ENCODE measurements around the gene ZFAND3.

The ZFAND3 gene

GRCh38 chr6:38141716-38142115 is 322.2 kb downstream of the ZFAND3 start:
- DNase-seq, result no peak

- no peak for DNase-seq
Observed at GRCh38 chr6:38142178-38142902, 322.8 kb downstream of the ZFAND3 start.

GRCh38 chr6:38143191-38144150 is 323.9 kb downstream of the ZFAND3 start:
- no peak for DNase-seq

- no peak for DNase-seq
Observed at GRCh38 chr6:38144365-38144945, 324.9 kb downstream of the ZFAND3 start.

GRCh38 chr6:38146021-38146733 is 326.6 kb downstream of the ZFAND3 start:
- DNase-seq, result no peak

- no peak for DNase-seq
Observed at GRCh38 chr6:38146734-38147027, 327.2 kb downstream of the ZFAND3 start.

GRCh38 chr6:38148606-38149005 is 329.1 kb downstream of the ZFAND3 start:
- no peak for DNase-seq

- DNase-seq, result no peak
Observed at GRCh38 chr6:38149531-38149930, 330.0 kb downstream of the ZFAND3 start.

- no peak for DNase-seq
Observed at GRCh38 chr6:38150021-38150420, 330.5 kb downstream of the ZFAND3 start.

- no peak for DNase-seq
Observed at GRCh38 chr6:38150681-38151296, 331.3 kb downstream of the ZFAND3 start.

GRCh38 chr6:38151580-38152500 is 332.3 kb downstream of the ZFAND3 start:
- no peak for DNase-seq

GRCh38 chr6:38152620-38153019 is 333.1 kb downstream of the ZFAND3 start:
- DNase-seq, result no peak

GRCh38 chr6:38153076-38153797 is 333.7 kb downstream of the ZFAND3 start:
- no peak for DNase-seq

GRCh38 chr6:38153798-38154345 is 334.3 kb downstream of the ZFAND3 start:
- no peak for DNase-seq

GRCh38 chr6:38154731-38155130 is 335.2 kb downstream of the ZFAND3 start:
- DNase-seq, result no peak

GRCh38 chr6:38155144-38155543 is 335.6 kb downstream of the ZFAND3 start:
- no peak for DNase-seq

GRCh38 chr6:38155621-38156204 is 336.2 kb downstream of the ZFAND3 start:
- no peak for DNase-seq

- no peak for DNase-seq
Observed at GRCh38 chr6:38156818-38157565, 337.5 kb downstream of the ZFAND3 start.

- DNase-seq, result no peak
Observed at GRCh38 chr6:38157905-38158304, 338.4 kb downstream of the ZFAND3 start.
